Activated effector memory CD4-positive, alpha-beta T cell treated with anti-CD3 and anti-CD28 coated beads, Interleukin-2, amount 50 U/mL, for 16 hours (primary cell): ENCODE data around the gene MINDY2.

Experiments
- DNase-seq: peaks from one replicate; pipeline ENCODE4 v3.0.0-alpha.2; 2020

MINDY2 gene, protein sequence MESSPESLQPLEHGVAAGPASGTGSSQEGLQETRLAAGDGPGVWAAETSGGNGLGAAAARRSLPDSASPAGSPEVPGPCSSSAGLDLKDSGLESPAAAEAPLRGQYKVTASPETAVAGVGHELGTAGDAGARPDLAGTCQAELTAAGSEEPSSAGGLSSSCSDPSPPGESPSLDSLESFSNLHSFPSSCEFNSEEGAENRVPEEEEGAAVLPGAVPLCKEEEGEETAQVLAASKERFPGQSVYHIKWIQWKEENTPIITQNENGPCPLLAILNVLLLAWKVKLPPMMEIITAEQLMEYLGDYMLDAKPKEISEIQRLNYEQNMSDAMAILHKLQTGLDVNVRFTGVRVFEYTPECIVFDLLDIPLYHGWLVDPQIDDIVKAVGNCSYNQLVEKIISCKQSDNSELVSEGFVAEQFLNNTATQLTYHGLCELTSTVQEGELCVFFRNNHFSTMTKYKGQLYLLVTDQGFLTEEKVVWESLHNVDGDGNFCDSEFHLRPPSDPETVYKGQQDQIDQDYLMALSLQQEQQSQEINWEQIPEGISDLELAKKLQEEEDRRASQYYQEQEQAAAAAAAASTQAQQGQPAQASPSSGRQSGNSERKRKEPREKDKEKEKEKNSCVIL

GRCh38 chr15:58770857-58771620 is at the start of gene MINDY2:
Gene MINDY2 (plus strand): TSS chr15:58771302. CDS start chr15:58771396, 94 bp downstream.
- peak; percentile 97 for DNase-seq

DNA sequence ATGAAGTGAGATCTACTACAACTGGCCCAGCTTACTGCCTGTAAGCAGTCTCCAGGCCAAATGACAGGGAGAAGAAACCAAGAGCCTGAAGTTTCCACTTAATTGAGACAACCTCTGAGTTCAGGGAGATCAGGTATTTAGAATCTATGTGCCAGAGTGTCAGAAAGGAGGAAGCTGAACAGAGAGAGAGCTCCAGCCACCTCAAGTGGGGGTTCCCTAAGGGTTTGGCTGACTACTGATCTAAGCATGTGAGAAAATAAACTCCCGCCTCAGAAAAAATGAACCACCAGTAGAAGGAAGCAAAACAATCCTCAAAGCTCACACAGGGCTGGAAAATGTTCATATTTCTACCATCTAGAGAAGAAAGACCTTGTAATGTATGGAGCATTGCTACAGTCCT is 46.6 kb upstream of the MINDY2 start:
- no peak for DNase-seq

- DNase-seq: no peak
Observed at GRCh38 chr15:58726867-58727266, 44.2 kb upstream of the MINDY2 start.

DNA sequence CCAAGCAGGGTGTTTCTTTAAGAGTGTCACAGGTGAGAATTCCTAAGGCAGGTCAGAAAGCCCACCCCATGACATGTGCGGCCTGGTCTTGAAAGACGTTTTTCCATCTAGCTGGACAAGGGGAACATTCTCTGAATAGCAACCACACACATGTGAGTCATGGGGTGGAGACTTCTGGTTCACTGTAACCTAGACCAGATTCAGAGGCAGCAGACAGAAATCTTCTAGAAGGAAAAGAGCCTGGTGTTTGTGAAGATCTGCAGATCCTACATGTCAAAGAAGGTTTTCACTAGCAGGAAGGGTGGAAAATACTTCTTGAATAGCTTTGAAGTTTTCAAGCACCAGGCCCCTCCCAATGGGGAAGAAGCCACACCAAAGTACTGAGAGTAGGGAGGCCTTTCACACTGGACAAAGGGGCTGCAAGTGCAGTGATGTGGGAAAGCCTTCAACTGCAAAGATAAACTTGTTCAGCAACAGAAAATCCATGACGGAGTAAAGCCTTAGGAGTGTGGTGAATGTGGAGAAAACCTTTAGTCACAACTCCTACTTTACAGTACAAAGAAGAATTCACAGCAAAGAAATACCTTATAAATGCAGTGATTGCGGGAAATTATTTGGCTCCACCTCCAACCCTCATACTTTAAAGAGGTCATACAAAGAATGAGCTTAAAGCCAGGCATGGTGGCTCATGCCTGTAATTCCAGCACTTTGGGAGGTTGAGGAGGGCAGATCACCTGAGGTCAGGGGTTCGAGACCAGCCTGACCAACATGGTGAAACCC is 39.2 kb upstream of the MINDY2 start:
- DNase-seq: no peak

DNA sequence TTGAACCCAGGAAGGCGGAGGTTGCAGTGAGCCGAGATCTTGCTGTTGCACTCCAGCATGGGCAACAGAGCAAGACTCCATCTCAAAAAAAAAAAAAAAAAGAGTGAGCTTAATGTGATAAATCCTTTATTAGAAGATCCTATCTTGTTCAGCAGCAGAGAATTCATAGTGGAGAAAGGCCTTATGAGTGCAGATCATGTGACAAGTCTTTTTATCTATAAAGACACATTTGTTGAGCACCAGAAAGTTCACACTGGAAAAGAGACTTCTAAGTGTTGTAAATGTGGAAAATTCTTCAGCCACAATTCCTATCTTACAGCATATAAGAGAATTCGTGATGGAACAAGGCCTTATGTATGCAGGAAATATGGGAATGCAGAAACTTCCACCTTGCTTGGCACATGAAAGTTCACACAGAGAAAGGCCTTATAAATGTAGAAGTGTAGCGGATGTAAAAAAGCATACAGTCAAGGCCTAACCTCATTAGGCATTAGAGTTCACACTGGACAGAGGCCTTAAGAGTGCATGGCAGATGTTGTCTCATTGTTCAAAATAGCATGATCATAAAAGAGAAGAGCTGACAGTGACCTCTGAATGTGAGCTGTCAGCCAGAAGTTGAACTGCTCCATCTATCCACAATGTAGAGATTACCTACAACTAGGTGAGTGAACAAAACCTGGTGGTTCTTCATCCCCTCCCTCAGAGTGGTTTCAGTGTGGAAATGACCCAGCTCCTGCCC is 38.3 kb upstream of the MINDY2 start:
- DNase-seq: no peak

DNA sequence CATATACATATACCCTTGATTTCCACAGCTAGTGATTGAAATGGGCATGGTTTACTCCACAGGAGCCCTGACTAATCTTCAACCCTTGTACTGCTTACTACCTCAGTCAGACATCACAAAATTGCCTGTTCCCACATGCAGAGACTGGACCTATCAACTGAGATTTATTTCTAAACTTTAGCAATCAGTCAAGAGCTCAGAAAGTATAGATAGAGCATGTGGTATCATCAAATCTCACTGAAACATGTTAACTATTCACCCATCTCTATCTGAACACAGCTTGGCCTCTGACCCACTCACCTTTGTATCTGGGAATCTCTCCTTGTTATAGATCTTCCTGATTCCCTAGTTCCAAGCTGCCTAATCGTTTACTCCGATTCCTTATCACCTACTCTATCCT is 36.2 kb upstream of the MINDY2 start:
- DNase-seq: no peak

- no peak for DNase-seq
Observed at GRCh38 chr15:58736018-58736643, 35.0 kb upstream of the MINDY2 start.

- DNase-seq: no peak
Observed at GRCh38 chr15:58737298-58737697, 33.8 kb upstream of the MINDY2 start.

- no peak for DNase-seq
Observed at GRCh38 chr15:58738046-58738707, 32.9 kb upstream of the MINDY2 start.

DNA sequence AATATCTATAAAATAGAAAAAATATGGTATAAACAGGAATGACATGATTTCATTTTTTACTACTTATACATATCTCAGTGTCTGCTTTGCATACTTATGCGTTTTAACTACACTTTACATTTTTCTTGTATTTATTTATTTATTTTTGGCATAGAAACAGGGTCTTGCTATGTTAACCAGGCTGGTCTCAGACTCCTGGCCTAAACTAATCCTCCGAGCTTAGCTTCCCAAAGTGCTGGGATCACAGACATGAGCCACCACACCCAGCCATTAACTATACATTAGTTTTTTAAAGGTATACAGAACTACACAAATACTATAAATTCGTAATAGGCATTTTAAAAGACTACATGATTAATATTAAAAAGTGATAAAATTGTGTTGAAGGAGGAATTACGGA is 30.7 kb upstream of the MINDY2 start:
- DNase-seq: no peak

DNA sequence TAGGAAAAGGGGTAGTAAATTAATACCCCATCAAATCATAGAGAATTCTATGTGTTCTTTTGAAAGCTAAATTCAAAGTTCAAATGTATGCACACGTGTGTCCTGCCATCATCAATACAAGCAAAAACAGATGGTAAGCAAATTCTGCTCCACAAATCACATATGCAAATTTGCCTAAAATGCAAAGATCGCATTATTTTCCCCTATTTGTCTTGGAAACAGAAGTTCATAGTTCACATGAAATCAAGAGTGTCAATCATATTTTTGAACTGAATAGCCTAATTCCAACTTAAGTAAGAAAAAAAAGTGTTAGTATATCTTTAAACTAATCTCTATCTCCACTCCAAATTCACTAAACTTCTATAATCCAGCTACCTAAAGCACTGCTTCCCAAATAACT is 30.1 kb upstream of the MINDY2 start:
- no peak for DNase-seq

GRCh38 chr15:58742022-58742813 is 28.9 kb upstream of the MINDY2 start:
- DNase-seq: no peak

- no peak for DNase-seq
Observed at GRCh38 chr15:58742819-58743502, 28.1 kb upstream of the MINDY2 start.

DNA sequence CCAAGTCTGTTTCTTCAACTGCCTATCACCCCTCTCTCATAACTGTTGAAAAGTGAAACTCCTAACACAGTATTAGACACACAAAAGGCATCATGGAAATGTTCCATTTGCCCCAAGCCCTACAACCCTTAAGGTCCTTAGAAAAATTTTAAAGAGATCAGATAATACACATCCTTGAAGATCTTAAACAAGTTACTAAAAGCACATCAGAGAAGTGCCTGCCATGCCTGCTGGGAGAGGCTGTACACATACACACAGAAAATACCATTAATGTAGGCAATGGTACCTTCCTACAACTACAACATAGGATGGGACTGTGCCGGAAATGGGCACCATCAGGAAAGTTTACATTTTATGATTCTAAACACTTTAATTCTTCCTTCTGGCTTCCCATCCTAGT is 24.9 kb upstream of the MINDY2 start:
- no peak for DNase-seq

DNA sequence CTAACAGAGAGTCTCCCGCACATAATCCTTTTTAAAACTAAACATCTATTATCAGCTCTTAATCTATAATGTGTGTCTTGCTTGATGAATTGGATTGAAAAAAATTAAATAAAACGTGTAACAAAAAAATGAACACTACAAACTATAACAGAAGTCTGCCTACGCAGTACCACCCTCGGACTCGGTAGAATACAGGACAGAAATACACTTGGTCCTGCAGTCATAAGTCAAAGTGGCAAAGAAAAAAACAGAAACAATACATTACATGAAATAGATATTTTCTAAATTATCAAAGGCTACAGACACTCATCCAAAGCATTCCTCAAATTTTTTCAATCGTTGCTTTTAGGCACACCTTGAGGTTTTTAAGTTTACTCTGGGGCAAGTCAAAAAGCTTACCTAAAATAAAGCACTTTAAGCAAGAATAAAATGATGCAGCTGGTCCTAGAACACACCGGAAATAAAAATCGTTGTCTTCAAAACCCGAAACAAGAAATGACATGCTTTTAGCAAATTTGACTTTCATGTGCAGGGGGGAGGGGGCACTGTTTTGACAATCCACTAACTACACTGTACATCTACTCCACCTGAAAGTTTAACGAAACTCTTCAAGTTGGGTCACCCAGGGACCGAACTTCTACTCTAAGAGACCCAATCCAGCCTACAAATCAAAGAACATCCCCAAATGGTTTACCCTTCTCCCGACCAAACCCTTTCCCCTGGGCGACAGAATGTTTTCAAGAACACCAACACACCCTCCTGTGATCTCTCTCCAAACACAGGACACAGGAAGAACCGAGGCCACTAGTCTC is 22.9 kb upstream of the MINDY2 start:
- peak; percentile 71 for DNase-seq

DNA sequence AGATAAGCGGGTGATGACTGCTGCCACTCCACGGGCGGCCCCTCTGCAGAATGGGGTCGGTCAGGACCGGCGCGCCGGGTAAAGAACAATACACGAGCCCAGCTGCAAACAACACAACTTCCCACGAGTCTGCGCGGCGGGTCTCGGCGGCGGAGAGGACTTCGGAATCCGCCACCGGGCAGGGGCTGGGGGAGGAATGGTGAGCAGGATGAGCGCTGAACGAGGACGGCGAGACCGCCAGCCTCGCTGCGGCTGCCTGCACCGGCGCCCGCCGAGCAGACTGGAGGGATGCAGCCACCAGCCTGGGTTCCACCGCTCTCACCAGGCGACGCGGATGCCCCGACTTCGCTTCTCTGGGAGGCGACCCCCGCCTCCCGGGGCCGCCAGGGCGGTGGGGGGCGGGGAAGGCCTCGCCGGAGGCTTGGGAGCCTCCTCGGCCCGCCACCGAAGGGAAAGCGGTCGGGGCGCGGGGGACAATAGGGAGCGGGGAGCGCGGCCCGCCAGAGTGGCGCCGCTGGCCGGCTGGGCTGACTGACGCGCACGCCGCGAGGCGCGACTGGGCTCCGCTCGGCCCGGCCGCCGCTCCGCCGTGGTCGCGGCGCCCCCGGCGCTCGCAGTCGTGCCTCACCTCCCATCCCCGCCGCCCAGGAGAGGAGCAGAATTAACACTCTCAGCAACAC is 22.1 kb upstream of the MINDY2 start:
- peak; percentile 80 for DNase-seq

GRCh38 chr15:58749532-58750337 is 21.4 kb upstream of the MINDY2 start, which contains the start of gene ADAM10:
Gene ADAM10 (minus strand): TSS chr15:58749707. CDS start chr15:58749534, 173 bp downstream.
- DNase-seq: peak; percentile 100
